HepG2 (cell line): ENCODE measurements around the gene ULK4.
A peak's percentile ranks its signal among the peaks of the same experiment; 100 is the strongest.

Experiments used
- ATF6 ChIP-seq: sonication (generic); formaldehyde crosslinking; conservative IDR thresholded peaks from 2 replicates; pipeline ENCODE4 v1.4.0; 2020; ENCODE audit warnings: missing genetic modification reagents
- CHD2 ChIP-seq: IDR thresholded peaks from 2 replicates; pipeline ENCODE4 v1.6.1; 2011; ENCODE audit warnings: low read depth, low read length, improper control_type of control experiment
- CTCF ChIP-seq: sonication (generic); formaldehyde crosslinking; IDR thresholded peaks from 2 replicates; pipeline ENCODE4 v1.5.0; 2020; ENCODE audit warnings: mild to moderate bottlenecking, missing genetic modification reagents, moderate library complexity
- DPF2 ChIP-seq: sonication (generic); formaldehyde crosslinking; IDR thresholded peaks from 2 replicates; pipeline ENCODE4 v1.4.0; 2020; ENCODE audit warnings: mild to moderate bottlenecking, low read depth, missing genetic modification reagents, borderline replicate concordance
- GFI1 ChIP-seq: sonication (generic); formaldehyde crosslinking; IDR thresholded peaks from 2 replicates; pipeline ENCODE4 v1.5.0; 2020; ENCODE audit warnings: missing genetic modification reagents, mild to moderate bottlenecking, borderline replicate concordance
- JUNB ChIP-seq: sonication (generic); formaldehyde crosslinking; IDR thresholded peaks from 2 replicates; pipeline ENCODE4 v1.8.0; 2022; ENCODE audit warnings: missing genetic modification reagents, mild to moderate bottlenecking, borderline replicate concordance
- MIER3 ChIP-seq: IDR thresholded peaks from 2 replicates; pipeline ENCODE4 v1.6.1; 2016; ENCODE audit warnings: missing compliant biosample characterization, borderline replicate concordance
- NFIC ChIP-seq: IDR thresholded peaks from 2 replicates; pipeline ENCODE4 v1.6.1; 2012; ENCODE audit warnings: mild to moderate bottlenecking, low read length, inconsistent platforms
- PAX8 ChIP-seq: sonication (generic); formaldehyde crosslinking; IDR thresholded peaks from 2 replicates; pipeline ENCODE4 v1.8.0; 2022; ENCODE audit warnings: mild to moderate bottlenecking, missing genetic modification reagents, borderline replicate concordance
- SMYD3 ChIP-seq: sonication (generic); formaldehyde crosslinking; IDR thresholded peaks from 2 replicates; pipeline ENCODE4 v1.8.1; 2023; ENCODE audit warnings: mild to moderate bottlenecking, missing genetic modification reagents
- ZMYM4 ChIP-seq: sonication (generic); formaldehyde crosslinking; IDR thresholded peaks from 2 replicates; pipeline ENCODE4 v1.8.1; 2023; ENCODE audit warnings: mild to moderate bottlenecking, missing genetic modification reagents
- ZNF263 ChIP-seq: sonication (generic); formaldehyde crosslinking; IDR thresholded peaks from 2 replicates; pipeline ENCODE4 v1.4.0; 2020; ENCODE audit warnings: missing genetic modification reagents

GRCh38 chr3:41961751-41962679, at the start of gene ULK4:
- TF ChIP-seq NFIC (no peak), PAX8 (CRISPR knock-in tag) (no peak), MIER3 (CRISPR knock-in tag) (no peak), DPF2 (CRISPR knock-in tag) (no peak), GFI1 (CRISPR knock-in tag) (0 out of 2 replicates have a peak, but pooled peaks have one; percentile 64), ATF6 (CRISPR knock-in tag) (no peak; the same call in 1 of the 2 replicates), ZMYM4 (peak; percentile 97), SMYD3 (CRISPR knock-in tag) (no peak), CHD2 (no peak), ZNF263 (CRISPR knock-in tag) (no peak), JUNB (CRISPR knock-in tag) (no peak), CTCF (no peak)
